Renal cortex interstitium (tissue), 15 donors: ENCODE data around the gene COCH. TPM values are rescaled to one million over a fixed set of nuclear protein-coding genes. Genes with fewer than 3 reads are reported as not detected.

ENCODE experiments used
- DNase-seq, 11 donors: peaks; one replicate each; pipeline ENCODE4 v3.0.0-alpha.2; 2013; ENCODE audit warnings: low read depth in 9 of 11, low spot score in 4 of 11; ENCODE audit errors: extremely low read depth in 1 of 11
- long read RNA-seq, 16 experiments: transcript quantifications; one replicate each; lab custom pipeline, GENCODE V29; 2026
- polyA plus RNA-seq, 3 donors: library from polyadenylated mRNA; unstranded; fragments of 120-200 nt; gene quantifications; one replicate each; pipeline ENCODE4 v1.2.1, GENCODE V29; 2013; ENCODE audit not compliant: insufficient read length in 3 of 3

COCH gene
- polyA plus RNA-seq: 1 to 10 TPM; 3.4 to 4.3 (median 4.3) TPM
- long read RNA-seq, donor 1: 0 reads
- long read RNA-seq, donor 2: 0 reads
- long read RNA-seq, donor 3: 0 reads
- long read RNA-seq, donor 4, partial matches to known transcripts: 87 of 87 reads
- long read RNA-seq, donor 4, other reads (novel, unspliced or antisense): 0 of 87 reads
- long read RNA-seq, donor 5: 0 reads
- long read RNA-seq, donor 6, partial matches to known transcripts: 13 of 13 reads
- long read RNA-seq, donor 6, other reads (novel, unspliced or antisense): 0 of 13 reads
- long read RNA-seq, donor 7, partial matches to known transcripts: 0 of 1 reads
- long read RNA-seq, donor 7, other reads (novel, unspliced or antisense): 0 of 1 reads
- long read RNA-seq, donor 8: 0 reads
- long read RNA-seq, donor 9: 0 reads
- long read RNA-seq, donor 10: 0 reads
- long read RNA-seq, donor 11, partial matches to known transcripts: 5 of 6 reads
- long read RNA-seq, donor 11, other reads (novel, unspliced or antisense): 0 of 6 reads
- long read RNA-seq, donor 12: 0 reads
- long read RNA-seq, donor 13: 0 reads
- long read RNA-seq, donor 14: 0 reads
- long read RNA-seq, donor 15: 0 reads
- long read RNA-seq, donor 16, partial matches to known transcripts: 7 of 8 reads
- long read RNA-seq, donor 16, other reads (novel, unspliced or antisense): 0 of 8 reads

- peak in 3 of 11 donors; percentile 24 to 35 (median 34) for DNase-seq
These were observed at the start of gene COCH for GRCh38 chr14:30874120-30874998. Gene COCH, plus strand, starts transcription at chr14:30874559. Its CDS starts 380 bp downstream, at chr14:30874939.

GRCh38 chr14:30826070-30826469, 48.3 kb upstream of the COCH start:
- DNase-seq: no peak

GRCh38 chr14:30829853-30830252, 44.5 kb upstream of the COCH start:
- no peak for DNase-seq

GRCh38 chr14:30834353-30834752, 40.0 kb upstream of the COCH start:
- DNase-seq: no peak

- DNase-seq: no peak
These were observed 36.0 kb upstream of the COCH start for GRCh38 chr14:30838351-30838750.

GRCh38 chr14:30840086-30840779, 34.1 kb upstream of the COCH start:
- DNase-seq: no peak

- DNase-seq: no peak
These were observed 31.9 kb upstream of the COCH start for GRCh38 chr14:30842431-30842830.

GRCh38 chr14:30848449-30849240, 25.7 kb upstream of the COCH start:
- no peak for DNase-seq

- no peak for DNase-seq
These were observed 25.0 kb upstream of the COCH start for GRCh38 chr14:30849354-30849753.

GRCh38 chr14:30849983-30850382, 24.4 kb upstream of the COCH start:
- DNase-seq: no peak

- no peak for DNase-seq
These were observed 20.4 kb upstream of the COCH start for GRCh38 chr14:30853946-30854345.

GRCh38 chr14:30854492-30854891, 19.9 kb upstream of the COCH start:
- DNase-seq: no peak

- DNase-seq: no peak
These were observed 18.9 kb upstream of the COCH start for GRCh38 chr14:30855345-30856037.

GRCh38 chr14:30861200-30861599, 13.2 kb upstream of the COCH start:
- no peak for DNase-seq

- no peak for DNase-seq
These were observed 9.4 kb upstream of the COCH start for GRCh38 chr14:30864934-30865333.

- no peak for DNase-seq
These were observed 5.6 kb upstream of the COCH start for GRCh38 chr14:30868736-30869135.

GRCh38 chr14:30869551-30870155, 4.7 kb upstream of the COCH start:
- no peak for DNase-seq
